Choroid plexus epithelial cell (primary cell): ENCODE measurements around the gene GCNT2.

Source experiments
- DNase-seq: peaks from one replicate; pipeline ENCODE4 v3.0.0-alpha.2; 2010; ENCODE audit warnings: low read depth
- H3K4me3 ChIP-seq: 2 replicates; pipeline ENCODE4 v1.5.1; 2011; ENCODE audit warnings: low read depth, mild to moderate bottlenecking, control low read depth, low read length, moderate library complexity
- TF ChIP-seq, protein P1 (sequence below): conservative IDR thresholded peaks from 2 replicates; pipeline ENCODE4 v1.5.1; 2011; ENCODE audit warnings: low read depth, mild to moderate bottlenecking, control low read depth, inconsistent platforms, low read length, moderate library complexity

Gene GCNT2

DNA sequence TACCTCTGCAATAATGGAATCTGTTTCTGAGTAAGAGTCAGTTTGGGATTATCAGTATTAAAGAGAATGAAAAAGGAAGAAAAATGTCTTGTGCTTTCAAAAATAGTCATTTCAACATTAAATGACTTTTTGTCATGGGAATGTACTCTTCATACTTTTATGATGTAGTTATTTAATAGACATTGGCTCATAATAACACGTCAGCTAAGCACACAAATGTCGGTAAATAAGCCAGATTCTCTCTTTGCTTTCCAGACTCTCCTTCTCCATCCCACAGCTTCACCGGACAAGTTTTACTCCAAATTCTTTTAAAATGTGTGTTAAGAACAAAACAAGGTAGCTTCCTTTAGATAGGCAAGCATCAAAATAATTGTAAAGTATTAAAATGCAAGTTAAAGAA, 97.3 kb downstream of the GCNT2 start:
- H3K4me3 ChIP-seq = no peak overlapping the region
- no peak for DNase-seq
- TF ChIP-seq, protein P1, sequence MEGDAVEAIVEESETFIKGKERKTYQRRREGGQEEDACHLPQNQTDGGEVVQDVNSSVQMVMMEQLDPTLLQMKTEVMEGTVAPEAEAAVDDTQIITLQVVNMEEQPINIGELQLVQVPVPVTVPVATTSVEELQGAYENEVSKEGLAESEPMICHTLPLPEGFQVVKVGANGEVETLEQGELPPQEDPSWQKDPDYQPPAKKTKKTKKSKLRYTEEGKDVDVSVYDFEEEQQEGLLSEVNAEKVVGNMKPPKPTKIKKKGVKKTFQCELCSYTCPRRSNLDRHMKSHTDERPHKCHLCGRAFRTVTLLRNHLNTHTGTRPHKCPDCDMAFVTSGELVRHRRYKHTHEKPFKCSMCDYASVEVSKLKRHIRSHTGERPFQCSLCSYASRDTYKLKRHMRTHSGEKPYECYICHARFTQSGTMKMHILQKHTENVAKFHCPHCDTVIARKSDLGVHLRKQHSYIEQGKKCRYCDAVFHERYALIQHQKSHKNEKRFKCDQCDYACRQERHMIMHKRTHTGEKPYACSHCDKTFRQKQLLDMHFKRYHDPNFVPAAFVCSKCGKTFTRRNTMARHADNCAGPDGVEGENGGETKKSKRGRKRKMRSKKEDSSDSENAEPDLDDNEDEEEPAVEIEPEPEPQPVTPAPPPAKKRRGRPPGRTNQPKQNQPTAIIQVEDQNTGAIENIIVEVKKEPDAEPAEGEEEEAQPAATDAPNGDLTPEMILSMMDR = no peak

DNA sequence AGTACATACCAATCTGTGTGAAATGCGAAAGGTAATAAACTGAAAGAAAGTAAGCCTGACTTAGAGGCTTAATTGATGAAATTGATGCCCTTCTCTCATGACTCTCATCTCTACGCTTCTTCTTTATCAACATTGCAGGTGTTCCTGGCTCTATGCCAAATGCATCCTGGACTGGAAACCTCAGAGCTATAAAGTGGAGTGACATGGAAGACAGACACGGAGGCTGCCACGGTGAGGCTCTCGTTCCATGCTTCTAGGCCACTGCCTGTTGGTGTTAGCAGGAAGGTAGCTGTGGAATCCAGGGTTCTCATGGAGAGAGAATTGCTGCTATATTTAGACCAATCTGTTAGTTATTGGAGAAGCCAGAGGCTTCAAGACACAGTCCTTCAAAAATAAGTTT, 100.1 kb downstream of the GCNT2 start:
- TF ChIP-seq, protein P1 = no peak
- DNase-seq = no peak
- no peak overlapping the region for H3K4me3 ChIP-seq

DNA sequence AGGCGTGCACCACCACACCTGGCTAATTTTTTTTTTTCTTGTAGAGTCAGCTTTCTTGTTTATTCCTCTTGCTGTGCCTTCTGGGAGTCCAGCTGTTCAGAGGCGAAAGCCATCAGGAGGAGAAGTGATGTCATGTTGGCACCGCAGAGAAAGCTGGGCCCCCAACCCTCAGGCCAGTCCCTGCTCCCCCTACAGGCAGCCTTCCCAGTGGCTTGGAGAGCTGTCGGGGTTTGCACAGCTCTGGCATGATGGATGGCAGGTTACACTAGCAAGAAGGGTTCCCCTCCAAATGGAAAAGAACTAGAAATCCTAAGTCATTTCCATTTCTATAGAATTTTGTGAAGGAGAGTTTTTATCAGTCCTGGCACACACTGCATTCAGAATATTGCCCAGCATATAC, 100.7 kb downstream of the GCNT2 start:
- DNase-seq = no peak
- TF ChIP-seq, protein P1 = no peak

DNA sequence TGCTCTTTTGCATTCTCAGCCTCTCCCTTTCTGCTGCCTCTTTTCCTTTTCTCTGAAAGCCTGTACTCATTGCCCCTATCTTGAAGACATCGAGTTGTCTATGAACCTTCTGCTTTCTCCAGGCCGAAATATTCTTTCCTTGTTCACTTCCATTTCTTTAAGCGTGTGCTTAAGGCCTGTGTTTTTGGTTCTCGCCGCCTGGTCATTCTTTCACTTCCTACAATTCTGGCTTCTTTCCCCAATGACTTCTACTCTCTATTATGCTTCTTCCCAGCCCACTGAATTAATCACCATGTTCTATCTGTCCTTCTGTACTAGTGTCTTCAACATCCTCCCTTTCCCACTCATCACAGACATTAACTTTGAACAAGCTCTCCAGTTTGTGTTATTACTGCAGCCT, 103.7 kb downstream of the GCNT2 start:
- TF ChIP-seq, protein P1 = no peak
- H3K4me3 ChIP-seq = no peak overlapping the region
- no peak for DNase-seq

More for the DNA sequence above, 100.7 kb downstream of the GCNT2 start:
- no peak overlapping the region for H3K4me3 ChIP-seq

DNA sequence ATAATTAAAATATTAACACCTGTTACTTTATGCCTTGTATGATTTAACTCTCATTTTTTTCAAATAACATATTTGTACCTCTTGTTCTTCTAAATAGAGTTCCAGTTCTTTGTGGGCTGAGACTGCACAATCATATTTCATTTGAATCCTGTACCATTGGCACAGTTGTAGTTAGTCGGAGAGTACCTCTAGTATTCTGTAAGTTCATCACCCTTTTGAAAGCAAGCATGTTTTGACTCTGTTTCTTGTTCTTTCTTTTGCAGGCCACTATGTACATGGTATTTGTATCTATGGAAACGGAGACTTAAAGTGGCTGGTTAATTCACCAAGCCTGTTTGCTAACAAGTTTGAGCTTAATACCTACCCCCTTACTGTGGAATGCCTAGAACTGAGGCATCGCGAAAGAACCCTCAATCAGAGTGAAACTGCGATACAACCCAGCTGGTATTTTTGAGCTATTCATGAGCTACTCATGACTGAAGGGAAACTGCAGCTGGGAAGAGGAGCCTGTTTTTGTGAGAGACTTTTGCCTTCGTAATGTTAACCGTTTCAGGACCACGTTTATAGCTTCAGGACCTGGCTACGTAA, 105.1 kb downstream of the GCNT2 start:
- no peak for DNase-seq
- TF ChIP-seq, protein P1 = no peak
- no peak overlapping the region for H3K4me3 ChIP-seq

DNA sequence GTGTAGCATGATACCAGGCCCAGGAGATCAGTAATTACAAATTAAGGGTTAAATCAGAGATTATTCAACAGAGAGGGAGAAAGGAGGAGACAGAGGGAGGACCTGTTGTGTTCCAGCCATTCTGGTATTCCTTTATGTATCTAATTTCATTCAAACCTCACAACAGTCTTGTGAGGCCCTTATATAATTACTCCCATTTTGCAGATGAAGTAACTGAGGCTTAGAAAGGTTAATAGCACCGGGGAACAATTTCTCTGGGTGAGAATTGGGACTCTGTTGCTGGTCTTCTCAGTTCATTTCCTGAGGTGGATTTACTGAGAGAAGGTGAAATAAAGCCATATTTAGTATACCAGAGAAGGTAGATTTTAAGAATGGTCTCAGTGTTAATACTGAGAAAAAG, 106.6 kb downstream of the GCNT2 start:
- TF ChIP-seq, protein P1 = no peak
- no peak overlapping the region for H3K4me3 ChIP-seq
- DNase-seq = no peak

DNA sequence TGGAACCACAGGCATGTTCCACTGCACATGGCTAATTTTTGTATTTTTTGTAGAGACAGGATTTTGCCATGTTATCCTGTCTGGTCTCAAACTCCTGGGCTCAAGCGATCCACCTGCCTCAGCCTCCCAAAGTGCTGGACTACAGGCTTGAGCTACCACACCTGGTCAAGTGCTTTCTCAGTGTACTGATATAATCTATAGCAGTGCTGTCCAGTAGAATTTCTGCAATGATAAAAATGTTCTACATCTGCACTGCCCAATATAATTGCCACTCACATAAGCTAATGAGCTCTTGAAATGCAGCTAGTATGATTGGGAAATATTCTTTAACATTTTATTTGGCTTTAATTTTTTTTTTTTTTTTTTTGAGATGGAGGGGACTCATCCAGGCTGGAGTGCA, 109.0 kb downstream of the GCNT2 start:
- TF ChIP-seq, protein P1 = no peak
- DNase-seq = no peak
- no peak overlapping the region for H3K4me3 ChIP-seq
